Measurements from ENCODE around the gene MPRIP.
"Not testable (repeated sequence)": the region's sequence is repeated elsewhere in the genome, so short reads cannot be mapped to it uniquely, and the experiment has no call there.

MPRIP gene

DNA sequence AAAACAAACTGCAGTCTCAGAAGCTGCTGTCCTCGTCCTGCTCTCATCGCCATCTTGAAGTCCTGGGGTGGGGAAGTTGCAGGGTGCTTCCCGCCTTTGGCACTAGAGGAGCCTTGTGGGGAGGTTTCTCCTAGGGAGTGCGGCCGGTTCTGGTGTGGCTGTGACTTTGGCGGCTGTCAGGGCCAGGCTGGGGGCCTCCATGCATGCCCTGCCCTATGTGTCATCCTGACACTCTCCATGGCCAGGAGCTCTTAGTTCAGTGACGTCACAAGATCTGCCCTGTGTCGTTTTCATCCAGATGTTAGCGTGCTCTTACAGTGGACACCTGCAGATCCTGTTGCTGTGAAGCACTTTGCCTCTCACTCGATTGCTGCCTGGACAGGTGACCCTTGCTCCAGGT, 114.3 kb downstream of the MPRIP start:
- no peak for DNase-seq (ENCODE audit: extremely low read depth, low read depth)
- TF ChIP-seq, protein P1, sequence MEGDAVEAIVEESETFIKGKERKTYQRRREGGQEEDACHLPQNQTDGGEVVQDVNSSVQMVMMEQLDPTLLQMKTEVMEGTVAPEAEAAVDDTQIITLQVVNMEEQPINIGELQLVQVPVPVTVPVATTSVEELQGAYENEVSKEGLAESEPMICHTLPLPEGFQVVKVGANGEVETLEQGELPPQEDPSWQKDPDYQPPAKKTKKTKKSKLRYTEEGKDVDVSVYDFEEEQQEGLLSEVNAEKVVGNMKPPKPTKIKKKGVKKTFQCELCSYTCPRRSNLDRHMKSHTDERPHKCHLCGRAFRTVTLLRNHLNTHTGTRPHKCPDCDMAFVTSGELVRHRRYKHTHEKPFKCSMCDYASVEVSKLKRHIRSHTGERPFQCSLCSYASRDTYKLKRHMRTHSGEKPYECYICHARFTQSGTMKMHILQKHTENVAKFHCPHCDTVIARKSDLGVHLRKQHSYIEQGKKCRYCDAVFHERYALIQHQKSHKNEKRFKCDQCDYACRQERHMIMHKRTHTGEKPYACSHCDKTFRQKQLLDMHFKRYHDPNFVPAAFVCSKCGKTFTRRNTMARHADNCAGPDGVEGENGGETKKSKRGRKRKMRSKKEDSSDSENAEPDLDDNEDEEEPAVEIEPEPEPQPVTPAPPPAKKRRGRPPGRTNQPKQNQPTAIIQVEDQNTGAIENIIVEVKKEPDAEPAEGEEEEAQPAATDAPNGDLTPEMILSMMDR (IDR thresholded peaks at IDR 0.05; ENCODE audit: low read depth, low read length), result no peak

DNA sequence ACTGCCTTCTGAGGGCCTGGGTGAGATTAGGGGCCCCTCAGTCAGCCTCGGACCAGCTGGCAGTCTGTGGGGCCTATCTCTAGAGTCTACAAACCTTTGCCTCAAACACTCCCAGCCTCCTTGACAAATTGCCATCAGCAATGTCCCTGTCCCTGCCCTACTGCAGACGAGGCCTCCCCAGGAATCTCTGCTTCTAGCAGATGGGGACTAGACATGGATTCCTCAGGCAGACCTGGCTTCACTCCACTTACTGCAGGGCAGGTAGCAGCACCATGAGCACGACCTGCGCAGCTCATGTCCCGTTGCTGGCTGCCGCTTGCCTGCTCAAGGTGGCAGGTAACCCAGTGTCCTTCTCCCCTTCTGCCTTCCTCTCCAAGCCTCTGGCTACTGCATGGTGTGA, 114.8 kb downstream of the MPRIP start:
- TF ChIP-seq, protein P1 (IDR thresholded peaks at IDR 0.05; ENCODE audit: low read depth, low read length), result no peak
- no peak for DNase-seq (ENCODE audit: extremely low read depth, low read depth)

DNA sequence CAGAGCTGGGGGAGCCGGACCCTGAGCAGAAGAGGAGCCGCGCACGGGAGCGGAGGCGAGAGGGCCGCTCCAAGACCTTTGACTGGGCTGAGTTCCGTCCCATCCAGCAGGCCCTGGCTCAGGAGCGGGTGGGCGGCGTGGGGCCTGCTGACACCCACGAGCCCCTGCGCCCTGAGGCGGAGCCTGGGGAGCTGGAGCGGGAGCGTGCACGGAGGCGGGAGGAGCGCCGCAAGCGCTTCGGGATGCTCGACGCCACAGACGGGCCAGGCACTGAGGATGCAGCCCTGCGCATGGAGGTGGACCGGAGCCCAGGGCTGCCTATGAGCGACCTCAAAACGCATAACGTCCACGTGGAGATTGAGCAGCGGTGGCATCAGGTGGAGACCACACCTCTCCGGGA, 116.2 kb downstream of the MPRIP start:
- DNase-seq (ENCODE audit: extremely low read depth, low read depth), result not testable (repeated sequence)

DNA sequence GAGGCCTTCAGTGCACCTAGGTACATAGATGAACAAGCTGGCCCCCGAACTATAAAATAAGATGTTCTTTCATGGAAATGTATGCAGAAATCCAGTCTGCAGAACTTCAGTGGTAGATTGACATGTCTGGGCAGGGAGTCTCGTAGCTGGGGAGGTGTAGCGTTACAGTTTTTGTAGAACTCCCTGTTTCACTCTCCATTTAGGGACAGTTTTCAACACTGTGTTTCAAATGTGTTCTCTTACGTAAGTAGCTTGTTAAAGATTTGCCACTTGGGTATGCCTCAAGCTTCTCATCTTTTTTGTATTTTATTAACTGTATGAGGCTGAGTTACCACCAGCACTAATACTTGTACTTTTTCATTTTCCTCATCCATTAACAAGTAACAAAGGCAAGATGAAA, 117.3 kb downstream of the MPRIP start:
- no peak for DNase-seq (ENCODE audit: extremely low read depth, low read depth)

DNA sequence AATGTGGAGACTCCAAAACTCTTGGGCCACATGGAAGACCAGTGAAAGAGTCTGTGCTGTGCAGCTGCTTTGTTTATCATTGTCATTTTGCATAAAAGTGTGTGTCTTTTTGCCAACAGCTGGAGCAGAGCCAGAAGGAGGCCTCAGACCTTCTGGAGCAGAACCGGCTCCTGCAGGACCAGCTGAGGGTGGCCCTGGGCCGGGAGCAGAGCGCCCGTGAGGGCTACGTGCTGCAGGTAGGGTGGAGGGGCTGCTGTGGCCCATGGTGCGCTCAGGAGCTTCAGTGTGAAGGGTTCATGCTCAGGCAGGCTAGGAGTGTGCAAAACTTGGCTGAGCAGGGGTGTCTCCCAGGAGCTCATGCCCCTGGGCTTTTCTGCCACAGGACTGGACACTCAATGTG, 118.9 kb downstream of the MPRIP start:
- no peak for DNase-seq (ENCODE audit: extremely low read depth, low read depth)
- TF ChIP-seq, protein P1 (IDR thresholded peaks at IDR 0.05; ENCODE audit: low read depth, low read length), result no peak

More for the DNA sequence above, 117.3 kb downstream of the MPRIP start:
- TF ChIP-seq, protein P1 (IDR thresholded peaks at IDR 0.05; ENCODE audit: low read depth, low read length), result no peak

DNA sequence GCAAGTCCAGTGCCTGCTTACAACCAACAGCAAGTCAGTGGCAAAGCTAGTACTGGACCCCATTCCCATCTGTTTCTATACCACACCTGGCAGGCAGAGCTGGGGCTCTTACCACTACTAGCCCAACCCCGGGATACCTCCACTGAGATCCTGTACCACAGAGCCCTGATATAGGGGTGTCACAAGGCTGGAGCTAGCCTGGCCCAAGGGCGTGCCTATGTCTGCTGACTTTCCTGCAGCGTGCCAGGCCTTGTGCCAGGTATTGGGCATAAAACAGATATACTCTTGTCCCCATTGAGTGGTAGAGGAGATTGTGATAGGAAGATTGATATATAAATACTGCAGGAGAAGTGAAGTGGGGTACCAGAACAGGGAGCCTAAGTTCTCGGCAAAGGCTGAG, 119.5 kb downstream of the MPRIP start:
- DNase-seq (ENCODE audit: extremely low read depth, low read depth), result no peak
- TF ChIP-seq, protein P1 (IDR thresholded peaks at IDR 0.05; ENCODE audit: low read depth, low read length), result no peak

DNA sequence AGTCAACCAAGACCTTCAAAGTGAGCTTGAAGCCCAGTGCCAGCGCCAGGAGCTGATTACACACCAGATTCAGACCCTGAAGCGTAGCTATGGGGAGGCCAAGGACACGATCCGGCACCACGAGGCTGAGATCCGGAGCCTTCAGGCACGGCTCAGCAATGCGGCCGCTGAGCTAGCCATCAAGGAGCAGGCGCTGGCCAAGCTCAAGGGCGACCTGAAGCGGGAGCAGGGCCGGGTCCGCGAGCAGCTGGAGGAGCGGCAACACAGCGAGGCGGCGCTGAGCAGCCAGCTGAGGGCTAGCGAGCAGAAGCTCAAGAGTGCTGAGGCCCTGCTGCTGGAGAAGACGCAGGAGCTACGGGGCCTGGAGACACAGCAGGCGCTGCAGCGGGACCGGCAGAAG, 121.9 kb downstream of the MPRIP start:
- TF ChIP-seq, protein P1 (IDR thresholded peaks at IDR 0.05; ENCODE audit: low read depth, low read length), result no peak
- DNase-seq (ENCODE audit: extremely low read depth, low read depth), result no peak

DNA sequence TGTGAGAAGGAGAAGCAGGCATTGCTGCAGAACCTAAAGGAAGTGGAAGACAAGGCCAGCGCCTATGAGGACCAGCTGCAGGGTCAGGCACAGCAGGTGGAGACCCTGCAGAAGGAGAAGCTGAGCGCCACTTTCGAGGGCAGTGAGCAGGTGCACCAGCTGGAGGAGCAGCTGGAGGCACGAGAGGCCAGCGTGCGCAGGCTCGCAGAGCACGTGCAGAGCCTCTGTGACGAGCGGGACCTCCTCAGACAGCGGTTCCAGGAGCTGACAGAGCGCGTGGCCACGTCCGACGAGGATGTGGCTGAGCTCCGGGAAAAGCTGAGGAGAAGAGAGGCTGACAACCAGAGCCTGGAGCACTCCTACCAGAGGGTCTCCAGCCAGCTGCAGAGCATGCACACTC, 122.4 kb downstream of the MPRIP start:
- TF ChIP-seq, protein P1 (IDR thresholded peaks at IDR 0.05; ENCODE audit: low read depth, low read length), result no peak
- no peak for DNase-seq (ENCODE audit: extremely low read depth, low read depth)

All from AG09319 (cell line).